ENCODE data around the gene ZGLP1.
A peak's percentile ranks its signal among the peaks of the same experiment; 100 is the strongest.

The ZGLP1 gene

GRCh38 chr19:10290876-10291553 lies 18.6 kb downstream of the ZGLP1 start:
- Histone ChIP-seq H3K36me3 (ENCODE audit: control insufficient read depth, insufficient read depth, low read length) (no peaks in the 10 kb centered on the region), H3K4me1 (peaks cover 12% of the 10 kb centered on the region), H3K9ac (no peak overlapping the region), H3K4me2 (ENCODE audit: low read length) (peak overlapping the region; percentile 73), H3K27me3 (ENCODE audit: control insufficient read depth, insufficient read depth, low read length) (peaks cover 11% of the 10 kb centered on the region), H3K9me3 (ENCODE audit: control insufficient read depth, low read length) (no peaks in the 10 kb centered on the region), H3K79me2 (no peaks in the 10 kb centered on the region), H3K4me3 (ENCODE audit: low read depth, low read length) (peak overlapping the region; percentile 39), H2AFZ (peak overlapping the region; percentile 42), H3K27ac (no peak overlapping the region)
- no peak for TF ChIP-seq CTCF (IDR thresholded peaks at IDR 0.05)

- Histone ChIP-seq H3K4me1 (peaks cover 8% of the 10 kb centered on the region), H3K79me2 (no peaks in the 10 kb centered on the region), H3K36me3 (ENCODE audit: control insufficient read depth, insufficient read depth, low read length) (no peaks in the 10 kb centered on the region), H3K27me3 (ENCODE audit: control insufficient read depth, insufficient read depth, low read length) (peaks cover 11% of the 10 kb centered on the region), H3K4me3 (ENCODE audit: low read depth, low read length) (peak overlapping the region; percentile 39), H2AFZ (no peak overlapping the region), H3K27ac (no peak overlapping the region), H3K9me3 (ENCODE audit: control insufficient read depth, low read length) (no peaks in the 10 kb centered on the region), H3K9ac (no peak overlapping the region), H3K4me2 (ENCODE audit: low read length) (peak overlapping the region; percentile 73)
- TF ChIP-seq CTCF (IDR thresholded peaks at IDR 0.05) = no peak
Observed at GRCh38 chr19:10290357-10290875, 19.2 kb downstream of the ZGLP1 start.

DNA sequence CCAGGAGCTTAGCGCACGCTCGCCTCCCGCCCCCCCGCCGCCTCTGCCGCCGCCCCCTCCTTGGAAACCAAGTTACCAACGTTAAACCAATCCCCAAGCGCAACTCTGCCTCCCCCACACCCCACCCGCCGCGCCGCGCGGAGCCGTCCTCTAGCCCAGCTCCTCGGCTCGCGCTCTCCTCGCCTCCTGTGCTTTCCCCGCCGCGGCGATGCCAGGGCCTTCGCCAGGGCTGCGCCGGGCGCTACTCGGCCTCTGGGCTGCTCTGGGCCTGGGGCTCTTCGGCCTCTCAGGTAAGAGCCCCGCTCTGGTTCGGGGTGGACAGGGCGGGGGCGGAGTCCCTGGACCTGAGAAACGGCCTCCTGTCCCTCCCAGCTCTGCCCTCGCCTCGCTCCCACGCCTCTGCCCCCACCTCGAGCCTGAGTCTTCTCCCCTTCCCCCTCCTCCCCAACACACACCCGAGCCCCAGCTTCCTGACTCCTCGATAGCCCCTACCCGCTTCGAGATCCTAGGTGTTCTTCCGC lies 19.7 kb downstream of the ZGLP1 start, which contains the start of gene ICAM5:
Gene ICAM5 (plus strand): TSS at position 117 of the 521 bp plus-strand sequence. CDS start 92 bp downstream, at position 209.
- TF ChIP-seq CTCF (IDR thresholded peaks at IDR 0.05) = no peak
- peak within 1 kb of the TSS; percentile 73 for H3K4me2 ChIP-seq (ENCODE audit: low read length)
- peak within 1 kb of the TSS; percentile 39 for H3K4me3 ChIP-seq (ENCODE audit: low read depth, low read length)
- H3K9me3 ChIP-seq (ENCODE audit: control insufficient read depth, low read length) = no peaks in the 10 kb centered on the region
- H2AFZ ChIP-seq = peak within 1 kb of the TSS; percentile 50
- H3K27me3 ChIP-seq (ENCODE audit: control insufficient read depth, insufficient read depth, low read length) = peaks cover 11% of the 10 kb centered on the region
- no peaks in the 10 kb centered on the region for H3K79me2 ChIP-seq
- no peak within 1 kb of the TSS for H3K27ac ChIP-seq
- peaks cover 6% of the 10 kb centered on the region for H3K4me1 ChIP-seq
- no peak within 1 kb of the TSS for H3K9ac ChIP-seq
- H3K36me3 ChIP-seq (ENCODE audit: control insufficient read depth, insufficient read depth, low read length) = no peaks in the 10 kb centered on the region

- no peak for TF ChIP-seq CTCF (IDR thresholded peaks at IDR 0.05)
- Histone ChIP-seq H3K9me3 (ENCODE audit: control insufficient read depth, low read length) (no peaks in the 10 kb centered on the region), H3K9ac (no peak overlapping the region), H3K27ac (no peak overlapping the region), H3K4me2 (ENCODE audit: low read length) (peak overlapping the region; percentile 73), H3K4me3 (ENCODE audit: low read depth, low read length) (peak overlapping the region; percentile 23), H3K79me2 (no peaks in the 10 kb centered on the region), H3K36me3 (ENCODE audit: control insufficient read depth, insufficient read depth, low read length) (no peaks in the 10 kb centered on the region), H3K27me3 (ENCODE audit: control insufficient read depth, insufficient read depth, low read length) (peaks cover 5% of the 10 kb centered on the region), H3K4me1 (peaks cover 6% of the 10 kb centered on the region), H2AFZ (peak overlapping the region; percentile 50)
Observed at GRCh38 chr19:10289167-10289835, 20.3 kb downstream of the ZGLP1 start.
